Stimulated activated CD4-positive, alpha-beta T cell treated with anti-CD3 and anti-CD28 coated beads, Interleukin-1b, Interleukin-23, amount 100 ng/mL, for 24 hours (primary cell): ENCODE measurements around the gene SELENOV.
A peak's percentile ranks its signal among the peaks of the same experiment; 100 is the strongest.

ENCODE experiments used
- DNase-seq, 4 experiments: peaks; one replicate each; pipeline ENCODE4 v3.0.0-alpha.2; 2020; ENCODE audit warnings: low read depth in 4 of 4, low spot score in 1 of 4

Gene SELENOV

DNA sequence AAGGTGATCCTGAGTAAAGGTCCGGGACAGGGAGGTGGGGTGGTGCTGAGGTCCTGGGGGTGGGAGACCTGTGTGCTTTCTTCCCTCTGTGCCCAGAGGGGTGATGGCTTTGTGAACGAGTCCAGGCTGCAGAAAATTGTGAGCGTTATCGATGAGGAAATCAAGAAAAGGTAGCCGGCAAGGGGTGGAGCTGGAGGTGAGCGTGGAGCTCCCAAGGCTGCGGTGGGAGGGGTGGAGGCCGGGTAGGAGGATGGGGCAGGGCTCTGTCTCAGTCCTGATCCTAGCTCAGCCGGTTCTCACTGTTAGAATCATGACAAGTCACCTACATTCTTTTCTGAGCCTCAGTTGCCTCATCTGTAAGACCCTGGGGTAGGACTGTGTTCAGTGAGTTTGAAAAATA, 4.0 kb downstream of the SELENOV start:
- DNase-seq: no peak

DNA sequence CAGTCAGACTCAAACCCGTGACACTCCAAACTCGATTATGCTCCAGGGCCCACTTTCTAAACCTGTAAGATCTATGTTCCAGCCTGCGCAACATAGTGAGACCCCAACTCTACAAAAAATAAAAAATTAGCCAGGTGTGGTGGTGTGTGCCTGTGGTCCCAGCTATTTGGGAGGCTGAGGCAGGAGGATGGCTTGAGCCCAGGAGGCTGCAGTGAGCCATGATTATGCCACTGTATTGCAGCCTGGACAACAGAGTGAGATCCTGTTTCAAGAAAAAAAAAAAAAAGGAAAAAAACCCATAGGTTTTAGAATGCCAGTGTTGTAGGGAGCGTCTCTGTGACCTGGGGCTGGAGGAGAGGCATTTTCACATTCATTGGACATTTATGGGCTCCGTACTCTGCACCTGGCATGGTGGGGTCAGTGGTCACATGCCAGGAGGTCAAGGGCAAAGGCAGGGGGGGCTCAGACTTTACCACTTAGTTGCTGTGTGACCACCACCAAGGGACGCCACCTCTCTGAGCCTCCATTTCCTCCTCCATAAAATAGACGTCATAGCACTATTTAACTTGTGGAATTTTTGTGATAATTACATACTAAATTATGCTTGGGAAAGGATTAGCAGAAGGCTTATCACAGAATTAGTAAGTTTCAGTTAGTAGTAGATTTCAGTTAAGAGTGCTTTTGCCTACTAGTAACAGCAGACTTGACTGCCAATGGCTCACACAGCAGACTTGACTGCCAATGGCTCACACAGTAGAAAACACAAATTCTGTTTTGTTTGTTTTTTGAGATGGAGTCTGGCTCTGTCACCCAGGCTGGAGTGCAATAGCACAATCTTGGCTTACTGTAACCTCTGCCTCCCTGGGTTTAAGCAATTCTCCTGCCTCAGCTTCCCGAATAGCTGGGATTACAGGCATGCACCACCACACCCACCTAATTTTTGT, 5.9 kb downstream of the SELENOV start:
- no peak for DNase-seq

DNA sequence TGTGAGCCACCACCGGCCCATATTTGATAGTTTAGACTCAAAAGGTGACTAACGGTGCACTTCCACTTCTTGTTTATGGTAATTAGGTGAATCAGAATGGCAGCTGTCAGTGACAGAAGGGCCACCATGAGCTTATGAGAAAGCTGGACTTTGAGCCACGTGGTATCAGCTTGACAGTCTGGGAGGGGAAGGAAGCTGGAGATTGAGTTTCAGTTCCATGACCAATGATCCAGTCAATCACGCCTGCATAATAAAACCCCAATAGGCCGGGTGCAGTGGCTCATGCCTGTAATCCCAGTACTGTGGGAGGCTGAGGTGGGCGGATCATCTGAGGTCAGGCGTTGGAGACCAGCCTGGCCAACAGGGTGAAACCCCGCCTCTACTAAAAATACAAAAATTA, 9.6 kb downstream of the SELENOV start:
- DNase-seq: no peak

DNA sequence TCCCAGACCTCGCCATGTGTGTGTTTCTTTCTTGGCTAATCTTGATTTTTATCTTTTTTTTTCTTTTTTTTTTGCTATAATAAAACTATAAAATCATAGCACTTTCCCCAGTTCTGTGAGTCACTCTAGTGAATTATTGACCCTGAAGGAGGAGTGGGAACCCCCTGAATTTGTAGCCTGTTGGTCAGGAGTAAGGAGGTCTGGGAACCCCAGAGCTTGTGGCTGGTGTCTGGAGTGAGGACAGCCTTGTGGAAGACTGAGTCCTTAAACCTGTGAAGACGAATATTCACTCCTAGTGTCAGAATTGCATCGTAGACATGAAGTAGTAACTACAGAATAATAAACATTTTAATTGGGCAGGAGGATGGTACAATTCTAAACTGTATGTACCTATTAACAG, 10.3 kb downstream of the SELENOV start:
- no peak for DNase-seq

DNA sequence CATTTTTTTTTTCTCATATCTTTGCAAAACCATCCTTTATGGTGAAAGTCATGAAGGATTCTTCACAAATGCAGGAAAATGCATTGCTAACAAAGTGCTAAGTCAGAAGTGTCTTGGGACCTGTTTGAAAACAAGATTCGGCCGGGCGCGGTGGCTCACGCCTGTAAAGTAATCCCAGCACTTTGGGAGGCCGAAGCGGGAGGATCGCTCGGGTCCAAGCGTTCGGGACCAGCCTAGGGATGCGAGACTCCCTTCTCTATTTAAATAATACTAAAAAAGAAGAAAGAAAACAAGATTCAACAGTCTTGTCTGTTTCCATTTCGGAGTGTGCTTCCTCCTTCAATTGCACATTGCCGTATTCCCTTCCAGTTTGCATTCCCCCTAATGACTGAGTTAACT, 16.9 kb downstream of the SELENOV start:
- DNase-seq: no peak

DNA sequence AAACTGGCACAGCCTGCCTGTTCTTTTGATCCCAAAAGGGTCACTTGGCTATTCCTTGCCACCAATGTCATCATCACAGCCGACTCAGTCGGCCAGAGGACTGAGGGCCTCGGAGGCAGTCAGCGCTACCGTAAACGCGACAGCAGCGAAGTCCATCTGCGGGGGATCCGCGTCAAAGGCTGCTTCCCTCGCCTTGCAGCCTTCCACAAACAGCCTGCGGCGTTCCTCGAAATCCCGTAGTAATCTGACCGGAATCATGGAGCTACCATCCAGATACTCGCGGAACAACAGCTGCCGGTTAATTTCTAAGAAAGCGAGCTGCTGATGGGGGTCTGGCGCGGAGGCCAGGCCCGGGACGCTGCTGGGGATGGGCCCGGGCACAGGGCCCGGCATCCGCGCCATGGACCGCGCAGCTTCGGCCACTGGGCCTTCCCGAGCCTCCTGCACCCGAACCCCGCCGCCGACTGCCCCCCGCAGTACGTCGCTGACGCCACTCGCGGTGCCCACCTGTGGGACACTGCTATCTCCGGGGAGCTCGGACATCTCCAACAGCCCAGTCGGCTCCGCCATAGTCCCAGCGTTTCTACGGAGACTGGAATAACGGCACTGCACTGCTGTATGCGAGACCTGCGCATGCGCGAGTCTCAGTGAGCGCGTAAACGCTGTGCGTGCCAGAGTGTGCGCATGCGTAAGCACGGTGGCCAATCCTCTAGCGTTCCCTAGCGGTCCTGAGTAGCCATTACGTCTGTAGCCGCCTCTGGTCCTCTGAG, 17.5 kb downstream of the SELENOV start, which contains the start of gene EID2B:
TSS of gene EID2B (minus strand) at position 620 of the 770 bp plus-strand sequence. CDS start at position 570, 50 bp downstream.
- DNase-seq: peak; percentile 88 to 96 (median 90)

DNA sequence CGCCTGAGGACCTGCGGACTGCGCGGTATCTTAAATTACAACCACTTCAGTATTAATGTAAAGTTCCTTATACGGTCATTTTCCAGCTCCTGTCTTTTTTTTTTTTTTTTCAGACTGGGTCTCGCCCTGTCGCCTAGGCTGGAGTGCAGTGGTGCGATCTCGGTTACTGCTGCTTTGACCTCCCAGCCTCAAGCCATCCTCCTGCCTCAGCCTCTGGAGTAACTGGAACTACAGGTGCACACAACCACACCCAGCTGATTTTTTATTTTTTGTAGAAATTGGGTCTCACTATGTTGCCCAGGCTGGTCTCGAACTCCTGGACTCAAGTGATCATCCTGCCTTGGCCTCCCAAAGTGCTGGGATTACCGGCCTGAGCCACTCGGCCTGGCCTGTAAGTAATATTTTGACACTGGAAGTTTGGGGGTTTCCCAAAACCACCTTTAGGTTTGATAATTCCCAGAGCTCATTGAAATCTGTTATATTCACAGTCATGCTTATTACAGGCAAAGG, 18.1 kb downstream of the SELENOV start:
- no peak for DNase-seq

DNA sequence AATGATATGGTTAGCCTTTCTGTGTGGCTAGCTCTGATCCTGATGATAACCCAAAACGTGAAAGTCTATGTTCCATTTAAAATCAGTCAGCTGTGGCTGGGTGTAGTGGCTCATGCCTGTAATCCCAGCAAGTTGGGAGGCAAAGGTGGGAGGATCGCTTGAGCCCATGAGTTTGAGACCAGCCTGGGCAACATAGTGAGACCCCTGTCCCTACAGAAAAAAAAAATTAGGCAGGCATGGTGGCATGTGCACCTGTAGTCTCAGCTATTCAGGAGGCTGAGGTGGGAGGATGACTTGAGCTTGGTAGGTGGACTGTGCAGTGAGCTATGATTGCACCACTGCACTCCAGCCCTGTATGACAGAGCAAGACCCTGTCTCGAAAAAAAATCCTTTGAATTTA, 18.9 kb downstream of the SELENOV start:
- DNase-seq: no peak

DNA sequence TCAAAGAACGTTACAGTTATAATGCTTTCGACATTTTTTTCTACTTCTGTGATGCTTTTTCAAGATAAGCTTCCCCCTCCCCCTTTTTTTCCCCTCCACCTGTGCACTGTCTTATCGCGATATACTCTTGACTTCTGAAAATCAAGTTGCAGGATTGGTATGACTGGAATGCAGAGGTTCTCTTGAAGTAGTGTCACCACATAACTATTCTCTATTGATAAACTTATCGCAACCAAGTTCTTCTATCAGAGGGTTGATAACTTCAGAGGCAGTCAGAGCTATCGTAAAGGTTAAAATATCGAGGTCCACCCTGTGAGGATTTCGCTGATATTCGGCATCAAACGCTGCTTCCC, 24.2 kb downstream of the SELENOV start:
- DNase-seq: no peak

DNA sequence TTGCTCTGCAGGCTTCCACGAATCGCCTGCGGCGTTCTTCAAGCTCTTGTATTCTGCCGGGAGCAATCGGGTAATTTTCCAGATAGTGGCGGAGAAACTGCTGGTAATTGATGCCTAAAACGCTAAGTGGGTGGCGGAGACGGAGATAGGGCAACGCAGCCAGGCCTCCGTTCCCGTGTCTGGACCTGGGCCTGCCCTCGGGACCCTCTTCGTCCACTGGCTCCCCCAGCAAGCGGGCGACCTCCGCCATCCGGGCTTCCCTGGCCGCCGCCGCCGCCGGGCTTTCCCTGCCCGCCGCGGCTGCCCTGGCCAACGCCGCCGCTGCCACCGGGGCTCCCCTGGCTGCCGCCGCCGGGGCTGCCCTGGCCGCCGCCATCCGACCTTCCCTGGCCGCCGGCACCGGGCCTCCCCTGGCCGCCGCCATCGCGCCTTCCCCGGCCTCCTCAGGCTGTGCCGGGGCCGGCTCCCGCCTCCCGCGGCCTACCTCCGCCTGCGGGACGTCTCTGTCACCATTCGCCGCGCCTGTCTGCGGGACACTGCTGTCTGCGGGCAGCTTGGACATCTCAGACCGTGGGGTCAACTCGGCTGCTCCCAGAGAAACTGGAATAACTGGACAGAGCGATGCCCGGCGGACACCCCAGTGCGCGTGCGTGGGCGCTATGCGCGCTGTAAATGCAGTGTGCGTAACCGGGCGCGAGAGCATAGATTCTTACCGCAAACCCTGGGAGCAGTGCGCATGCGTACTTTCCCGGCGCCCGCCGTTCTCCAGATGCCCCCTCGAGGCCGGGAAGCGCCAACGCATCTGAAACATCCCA, 24.8 kb downstream of the SELENOV start, which contains the start of gene EID2:
TSS of gene EID2 (minus strand) at position 644 of the 815 bp plus-strand sequence. CDS start at position 562, 82 bp downstream.
- DNase-seq: peak; percentile 91 to 96 (median 95)

DNA sequence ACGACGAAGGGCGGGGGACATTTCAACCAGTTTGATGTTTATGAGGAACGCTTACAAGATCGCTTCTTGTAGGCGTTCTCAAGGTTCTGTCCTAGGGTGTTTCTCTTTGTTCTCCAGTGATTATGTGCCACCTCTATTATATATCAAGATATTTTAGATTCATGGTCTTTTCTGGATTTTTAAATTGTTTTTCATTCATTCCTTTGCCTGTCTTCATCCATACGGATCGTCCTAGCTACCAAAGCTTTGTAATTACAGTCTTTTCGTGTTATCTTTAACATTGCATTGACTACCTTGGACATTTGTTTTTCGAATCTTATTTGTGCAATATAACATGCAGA, 25.4 kb downstream of the SELENOV start:
- DNase-seq: no peak

DNA sequence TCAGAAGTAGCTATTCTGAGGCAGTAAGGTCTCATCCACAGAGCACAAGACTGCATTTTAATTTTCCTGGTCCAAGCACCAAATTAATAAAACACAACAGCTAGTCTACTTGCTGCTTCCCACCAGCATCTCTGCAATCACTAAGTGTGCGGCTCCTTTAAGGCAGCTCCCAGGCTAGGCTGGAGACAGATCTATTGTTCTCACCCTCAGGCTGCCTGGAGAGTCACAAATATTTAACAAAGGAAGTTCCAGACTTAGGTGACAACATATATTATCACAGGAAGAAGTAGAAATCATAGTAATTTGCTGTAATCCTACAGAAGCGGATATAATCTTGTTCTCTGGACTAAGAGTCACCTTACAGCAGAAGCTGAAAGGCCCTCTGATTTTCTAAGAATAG, 27.3 kb downstream of the SELENOV start:
- no peak for DNase-seq

DNA sequence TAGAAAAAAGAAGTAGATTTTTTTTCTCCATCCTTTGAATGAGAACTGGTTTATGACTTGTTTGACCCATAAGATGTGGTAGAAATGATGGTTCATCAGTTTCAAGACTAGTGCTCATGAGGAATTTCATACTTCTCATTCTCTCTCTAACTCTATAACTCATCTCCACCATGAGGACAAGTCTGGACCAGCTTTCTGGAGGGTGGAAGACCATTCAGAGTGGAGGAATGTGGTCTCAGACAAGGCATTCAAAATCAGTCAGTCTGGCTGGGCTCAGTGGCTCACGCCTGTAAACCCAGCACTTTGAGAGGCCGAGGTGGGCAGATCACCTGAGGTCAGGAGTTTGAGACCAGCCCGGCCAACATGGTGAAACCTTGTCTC, 28.5 kb downstream of the SELENOV start:
- DNase-seq: no peak

DNA sequence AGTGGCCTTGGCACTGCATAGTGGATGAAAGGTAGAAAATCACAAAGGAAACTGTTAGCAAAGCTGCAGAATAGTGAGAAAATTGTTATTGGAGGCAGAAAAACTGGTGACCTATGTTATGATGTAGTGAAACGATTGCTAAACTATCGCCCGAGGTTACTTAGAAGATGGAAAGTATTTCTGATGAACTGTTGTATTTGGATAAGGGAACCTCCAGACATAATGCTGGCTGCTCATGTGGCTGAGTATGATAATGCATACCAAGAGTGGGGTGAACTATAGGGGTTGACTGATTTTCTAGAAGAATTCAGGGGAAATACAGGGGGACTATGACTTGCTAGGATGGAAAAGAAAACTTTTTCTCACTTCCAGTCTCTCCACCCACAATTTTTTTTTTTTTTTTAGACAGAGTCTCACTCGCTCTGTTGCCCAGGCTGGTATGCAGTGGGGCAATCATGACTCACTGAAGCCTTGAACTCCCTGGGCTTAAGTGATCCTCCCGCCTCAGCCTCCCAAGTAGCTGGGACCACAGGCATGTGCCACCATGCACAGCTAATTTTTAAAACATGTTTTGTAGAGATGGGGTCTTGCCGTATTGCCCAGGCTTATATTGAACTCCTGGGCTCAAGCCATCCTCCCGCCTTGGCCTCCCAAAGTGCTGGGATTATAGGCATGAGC, 29.4 kb downstream of the SELENOV start:
- no peak for DNase-seq

DNA sequence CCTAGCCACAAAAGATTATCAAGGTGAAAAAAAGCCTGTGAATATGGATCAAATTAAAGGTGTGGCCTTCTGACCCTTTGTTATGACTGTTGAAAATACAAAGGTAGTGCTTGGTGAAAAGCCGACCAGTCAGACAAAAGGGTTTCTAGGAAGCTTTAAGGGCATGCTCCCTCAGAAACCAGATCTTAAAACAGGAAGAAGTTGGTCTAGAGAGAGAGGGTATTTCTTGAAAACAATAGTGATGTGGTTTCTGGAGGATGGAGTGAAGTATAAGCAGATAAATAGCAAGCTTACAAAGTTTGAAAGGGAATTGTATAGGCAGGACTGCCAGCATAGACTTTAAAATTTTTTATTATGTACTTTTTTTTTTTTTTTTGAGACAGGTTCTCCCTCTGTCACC, 30.0 kb downstream of the SELENOV start:
- DNase-seq: no peak

DNA sequence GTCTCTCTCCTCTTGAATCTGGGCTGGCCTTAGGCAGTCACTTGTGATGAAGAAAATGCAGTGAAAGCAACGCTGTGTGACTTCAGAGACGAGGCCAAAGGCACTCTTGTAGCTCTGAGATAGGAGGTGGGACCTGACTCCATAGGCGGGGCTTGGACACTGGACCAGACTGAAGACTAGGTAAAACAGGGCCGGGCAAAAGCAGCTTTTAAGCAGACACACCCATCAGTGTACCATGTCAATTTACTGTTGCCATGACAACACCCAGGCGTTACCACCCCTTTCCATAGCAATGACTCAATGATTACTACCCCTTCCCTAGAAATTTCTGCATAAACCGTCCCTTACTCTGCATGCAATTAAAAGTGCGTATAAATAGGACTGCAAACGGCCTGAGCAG, 31.7 kb downstream of the SELENOV start:
- DNase-seq: no peak

DNA sequence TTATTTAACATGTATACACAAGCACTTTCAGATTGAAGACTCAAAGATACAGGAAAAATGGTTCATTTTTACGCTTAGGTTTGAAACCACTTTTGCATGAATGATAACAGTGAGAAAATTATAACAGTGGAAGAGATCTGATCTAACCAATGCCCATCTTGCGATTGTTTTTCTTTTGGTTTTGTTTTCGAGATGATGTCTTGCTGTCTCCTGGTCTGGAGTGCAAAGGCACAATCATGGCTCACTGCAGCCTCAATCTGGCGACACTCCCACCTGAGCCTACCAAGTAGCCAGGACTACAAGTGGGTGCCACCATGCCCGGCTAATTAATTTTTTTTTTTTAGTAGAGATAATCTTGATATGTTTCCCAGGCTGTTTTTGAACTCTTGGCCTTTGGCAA, 35.3 kb downstream of the SELENOV start:
- DNase-seq: no peak

DNA sequence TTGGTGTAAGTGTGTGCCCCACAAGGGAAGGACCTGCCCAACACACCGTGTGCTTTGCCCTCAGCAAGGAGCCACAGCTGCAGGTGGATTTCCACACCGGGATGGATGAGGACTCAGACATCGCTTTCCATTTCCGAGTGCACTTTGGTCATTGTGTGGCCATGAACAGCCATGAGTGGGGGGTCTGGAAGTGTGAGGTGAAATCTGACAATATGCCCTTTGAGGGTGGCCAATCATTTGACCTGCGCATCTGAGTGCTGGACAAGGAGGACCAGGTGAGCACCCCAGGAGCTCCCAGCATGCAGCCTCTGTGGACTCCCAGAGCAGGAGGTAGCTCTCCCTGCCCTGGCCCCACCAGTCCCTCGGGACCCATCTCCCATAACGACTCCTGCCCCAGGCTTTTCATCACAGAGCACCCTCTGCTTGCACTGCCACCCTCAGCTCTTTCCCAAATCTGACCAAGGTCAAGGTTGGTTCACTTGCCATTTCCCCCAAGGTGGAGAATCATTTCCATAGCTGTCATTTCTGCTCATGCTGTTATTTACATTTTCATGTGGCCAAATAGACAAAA, 38.2 kb downstream of the SELENOV start:
- DNase-seq: no peak

DNA sequence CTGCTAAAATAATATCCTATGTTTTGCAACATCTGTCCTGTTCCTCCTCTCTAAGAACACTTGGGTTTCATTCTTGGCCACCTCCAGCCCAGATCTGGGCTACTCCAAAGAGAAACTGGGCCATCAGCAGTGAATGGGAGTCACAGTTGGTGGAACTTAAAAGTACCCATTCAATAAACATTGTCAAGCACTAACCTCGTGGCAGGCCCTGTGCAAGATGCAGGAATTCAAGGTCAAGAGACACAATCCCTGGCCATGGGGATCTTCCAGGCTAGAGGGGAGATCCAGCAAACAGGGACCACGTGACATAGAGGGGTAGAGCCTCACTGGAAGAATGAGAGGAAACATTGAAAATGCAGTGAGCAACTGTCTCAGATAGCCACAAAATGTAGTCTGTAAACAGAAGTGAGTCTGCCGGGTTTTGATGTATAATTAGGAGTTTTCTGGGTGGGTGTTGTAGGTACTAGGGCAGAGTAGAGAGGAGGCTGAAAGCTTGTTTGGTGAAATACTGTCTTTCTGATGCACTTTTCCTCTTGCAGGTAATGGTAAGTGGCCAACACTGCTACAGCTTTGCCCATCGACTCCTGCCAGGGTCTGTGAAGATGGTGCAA, 39.9 kb downstream of the SELENOV start:
- no peak for DNase-seq

DNA sequence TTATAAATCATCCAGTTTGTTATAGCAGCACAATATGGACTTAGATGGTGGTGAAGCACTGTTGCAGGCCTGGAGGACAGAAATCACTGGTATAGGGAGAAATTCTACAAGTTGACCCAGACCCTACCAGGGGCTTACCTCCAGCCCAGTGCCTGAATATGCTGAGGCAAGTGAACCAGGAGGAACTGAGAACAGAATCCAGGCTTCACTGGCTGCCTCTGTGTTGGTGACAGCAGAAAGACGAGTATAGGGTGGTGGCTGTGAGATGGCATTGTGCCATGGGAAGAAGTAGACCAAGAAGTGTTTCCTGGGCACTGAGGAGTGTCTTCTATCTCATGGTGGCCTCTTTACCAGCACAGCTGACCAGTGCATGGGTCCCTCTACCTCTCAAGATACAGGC, 40.9 kb downstream of the SELENOV start:
- no peak for DNase-seq
